ENCODE data around the gene WBP2. TPM values are rescaled to one million over a fixed set of nuclear protein-coding genes. Genes with fewer than 3 reads are reported as not detected.

Gene WBP2
- polyA plus RNA-seq, 1 donor (not counting 4 experiments of a cell fraction or from before 2014, with no cell fraction given), result 23.3 TPM

GRCh38 chr17:75840799-75841164 lies 14.4 kb downstream of the WBP2 start:
- DNase-seq (ENCODE audit: low read depth, low spot score) (no peak), FAIRE-seq (no peak)
- Histone ChIP-seq H3K4me2 (ENCODE audit: control insufficient read depth, extremely low read depth, insufficient read depth, low read depth, low read length) (no peak overlapping the region), H3K4me3 (ENCODE audit: control insufficient read depth in 2 of 3, extremely low read depth in 1 of 3, insufficient read depth in 2 of 3, low read depth in 1 of 3, low read length in 3 of 3) (no peak overlapping the region), H3K79me2 (ENCODE audit: control insufficient read depth, insufficient read depth, low read length) (no peaks in the 10 kb centered on the region), H2AFZ (ENCODE audit: control insufficient read depth, low read length) (no peak overlapping the region), H3K27ac (ENCODE audit: control insufficient read depth, insufficient read depth, low read length) (no peak overlapping the region), H3K9ac (ENCODE audit: control insufficient read depth, extremely low read depth, insufficient read depth, low read length) (no peak overlapping the region), H3K27me3 (ENCODE audit: control insufficient read depth, extremely low read depth, insufficient read depth, low read length) (no peaks in the 10 kb centered on the region), H4K20me1 (ENCODE audit: control insufficient read depth, extremely low read depth, insufficient read depth, low read length) (no peaks in the 10 kb centered on the region), H3K4me1 (ENCODE audit: control insufficient read depth, extremely low read depth, insufficient read depth, low read length) (peaks cover 18% of the 10 kb centered on the region), H3K9me3 (ENCODE audit: control insufficient read depth, low read depth, low read length) (no peaks in the 10 kb centered on the region), H3K9me1 (ENCODE audit: control insufficient read depth, extremely low read depth, insufficient read depth, low read length) (no peaks in the 10 kb centered on the region), H3K36me3 (ENCODE audit: control insufficient read depth in 2 of 2, extremely low read depth in 1 of 2, insufficient read depth in 2 of 2, low read length in 2 of 2) (no peaks in the 10 kb centered on the region)
- TF ChIP-seq EZH2 (IDR thresholded peaks at IDR 0.05; ENCODE audit: low read length) (no peak), CTCF (optimal IDR thresholded peaks at IDR 0.05 in 1 of 3, IDR thresholded peaks at IDR 0.05 in 1 of 3, conservative IDR thresholded peaks at IDR 0.05 in 1 of 3; ENCODE audit: extremely low read depth in 1 of 3, insufficient read depth in 2 of 3, low read length in 3 of 3) (no peak)
- dilution Hi-C loops (cut with MboI; ENCODE audit: extremely low pct_ligation_motif_present, low sequenced_read_pairs), result no loop called here

- dilution Hi-C loops (cut with MboI; ENCODE audit: extremely low pct_ligation_motif_present, low sequenced_read_pairs), result no loop called here
- Histone ChIP-seq H3K27ac (ENCODE audit: control insufficient read depth, insufficient read depth, low read length) (no peak overlapping the region), H3K27me3 (ENCODE audit: control insufficient read depth, extremely low read depth, insufficient read depth, low read length) (no peaks in the 10 kb centered on the region), H3K4me2 (ENCODE audit: control insufficient read depth, extremely low read depth, insufficient read depth, low read depth, low read length) (no peak overlapping the region), H3K9me3 (ENCODE audit: control insufficient read depth, low read depth, low read length) (no peaks in the 10 kb centered on the region), H4K20me1 (ENCODE audit: control insufficient read depth, extremely low read depth, insufficient read depth, low read length) (no peaks in the 10 kb centered on the region), H3K4me1 (ENCODE audit: control insufficient read depth, extremely low read depth, insufficient read depth, low read length) (peaks cover 12% of the 10 kb centered on the region), H2AFZ (ENCODE audit: control insufficient read depth, low read length) (no peak overlapping the region), H3K79me2 (ENCODE audit: control insufficient read depth, insufficient read depth, low read length) (no peaks in the 10 kb centered on the region), H3K9me1 (ENCODE audit: control insufficient read depth, extremely low read depth, insufficient read depth, low read length) (no peaks in the 10 kb centered on the region), H3K4me3 (ENCODE audit: control insufficient read depth in 2 of 3, extremely low read depth in 1 of 3, insufficient read depth in 2 of 3, low read depth in 1 of 3, low read length in 3 of 3) (no peak overlapping the region), H3K36me3 (ENCODE audit: control insufficient read depth in 2 of 2, extremely low read depth in 1 of 2, insufficient read depth in 2 of 2, low read length in 2 of 2) (no peaks in the 10 kb centered on the region), H3K9ac (ENCODE audit: control insufficient read depth, extremely low read depth, insufficient read depth, low read length) (no peak overlapping the region)
- FAIRE-seq (no peak), DNase-seq (ENCODE audit: low read depth, low spot score) (no peak)
- TF ChIP-seq EZH2 (IDR thresholded peaks at IDR 0.05; ENCODE audit: low read length) (no peak), CTCF (optimal IDR thresholded peaks at IDR 0.05 in 1 of 3, IDR thresholded peaks at IDR 0.05 in 1 of 3, conservative IDR thresholded peaks at IDR 0.05 in 1 of 3; ENCODE audit: extremely low read depth in 1 of 3, insufficient read depth in 2 of 3, low read length in 3 of 3) (no peak)
Observed at GRCh38 chr17:75839942-75840798, 15.0 kb downstream of the WBP2 start.

All from keratinocyte (primary cell).